T47D (cell line): ENCODE data around the gene ABHD2.
"Not testable (repeated sequence)": the region's sequence is repeated elsewhere in the genome, so short reads cannot be mapped to it uniquely, and the experiment has no call there.

Experiments
- DNase-seq, 2 experiments: peaks; one replicate each; pipeline versions ENCODE4 v3.0.0 to v3.0.0-alpha.2; 2011 to 2012; ENCODE audit warnings: low read depth in 1 of 2, low spot score in 1 of 2
- JUND ChIP-seq: IDR thresholded peaks from 2 replicates; pipeline ENCODE4 v1.6.1; 2012; ENCODE audit warnings: low read depth
- in situ Hi-C: cut with HindIII; loops from 2 replicates; pipeline ENCODE4 v1.10.0; 2016; ENCODE audit warnings: low sequenced_read_pairs, low pct_unique_long_range_greater_than_20kb

Gene ABHD2

GRCh38 chr15:89087830-89088604 lies at the start of gene ABHD2:
Gene ABHD2 (plus strand): TSS chr15:89088456. CDS start chr15:89116328, 27,872 bp downstream.
- in situ Hi-C loops: no loop called here
- no peak for TF ChIP-seq JUND
- DNase-seq: peak; percentile 96 to 100

- in situ Hi-C loops: no loop called here
- DNase-seq: no peak
- TF ChIP-seq JUND: no peak
Measured at GRCh38 chr15:89039142-89039541, 49.1 kb upstream of the ABHD2 start.

GRCh38 chr15:89041507-89041906 lies 46.7 kb upstream of the ABHD2 start:
- in situ Hi-C loops: no loop called here

GRCh38 chr15:89042387-89042786 lies 45.9 kb upstream of the ABHD2 start:
- TF ChIP-seq JUND: no peak
- no peak for DNase-seq
- in situ Hi-C loops: no loop called here

More at GRCh38 chr15:89041507-89041906, 46.7 kb upstream of the ABHD2 start:
- no peak for DNase-seq
- TF ChIP-seq JUND: no peak

- TF ChIP-seq JUND: no peak
- in situ Hi-C loops: no loop called here
- DNase-seq: no peak
Measured at GRCh38 chr15:89043031-89044002, 44.9 kb upstream of the ABHD2 start.

- DNase-seq, in situ Hi-C loops: not testable (repeated sequence)
Measured at GRCh38 chr15:89049016-89049666, 39.1 kb upstream of the ABHD2 start.

GRCh38 chr15:89051875-89052274 lies 36.4 kb upstream of the ABHD2 start:
- DNase-seq: no peak
- in situ Hi-C loops: no loop called here
- TF ChIP-seq JUND: no peak

- no peak for DNase-seq
- in situ Hi-C loops: no loop called here
- no peak for TF ChIP-seq JUND
Measured at GRCh38 chr15:89052474-89052873, 35.8 kb upstream of the ABHD2 start.

GRCh38 chr15:89054873-89055272 lies 33.4 kb upstream of the ABHD2 start:
- DNase-seq: no peak
- no peak for TF ChIP-seq JUND
- in situ Hi-C loops: no loop called here

- TF ChIP-seq JUND: no peak
- peak; percentile 60 to 76 for DNase-seq
- in situ Hi-C loops: no loop called here
Measured at GRCh38 chr15:89057506-89058133, 30.6 kb upstream of the ABHD2 start.

- TF ChIP-seq JUND: no peak
- in situ Hi-C loops: no loop called here
- DNase-seq: no peak
Measured at GRCh38 chr15:89058376-89058775, 29.9 kb upstream of the ABHD2 start.

- no peak for TF ChIP-seq JUND
- in situ Hi-C loops: no loop called here
- no peak for DNase-seq
Measured at GRCh38 chr15:89058876-89059405, 29.3 kb upstream of the ABHD2 start.
